GM18499 (cell line): ENCODE data around the gene CAB39.

ENCODE experiments used
- ATAC-seq: cut with Tn5 transposase; IDR thresholded peaks from one replicate; pipeline ENCODE4 v1.9.1; 2021; ENCODE audit warnings: moderate number of reproducible peaks; ENCODE audit not compliant: insufficient read depth, unreplicated experiment

CAB39 gene

GRCh38 chr2:230712443-230713330 lies at the start of gene CAB39:
CAB39 (plus strand) TSS chr2:230712842; CDS start chr2:230760002, 47,160 bp downstream.
- peak; percentile 44 for ATAC-seq

GRCh38 chr2:230664128-230664527 lies 48.5 kb upstream of the CAB39 start:
- ATAC-seq = no peak

- no peak for ATAC-seq
Measured at GRCh38 chr2:230664844-230665243, 47.8 kb upstream of the CAB39 start.

GRCh38 chr2:230665263-230665691 lies 47.4 kb upstream of the CAB39 start:
- ATAC-seq = no peak

- ATAC-seq = no peak
Measured at GRCh38 chr2:230666446-230666845, 46.2 kb upstream of the CAB39 start.

GRCh38 chr2:230666885-230667712 lies 45.5 kb upstream of the CAB39 start:
- no peak for ATAC-seq

- ATAC-seq = peak; percentile 29
Measured at GRCh38 chr2:230668184-230668938, 44.3 kb upstream of the CAB39 start.

GRCh38 chr2:230668939-230669303 lies 43.7 kb upstream of the CAB39 start:
- ATAC-seq = peak; percentile 10

- ATAC-seq = no peak
Measured at GRCh38 chr2:230669386-230669950, 43.2 kb upstream of the CAB39 start.

GRCh38 chr2:230671117-230671516 lies 41.5 kb upstream of the CAB39 start:
- ATAC-seq = no peak

GRCh38 chr2:230672836-230673235 lies 39.8 kb upstream of the CAB39 start:
- no peak for ATAC-seq

- no peak for ATAC-seq
Measured at GRCh38 chr2:230674401-230674800, 38.2 kb upstream of the CAB39 start.

GRCh38 chr2:230674966-230675672 lies 37.5 kb upstream of the CAB39 start:
- no peak for ATAC-seq

GRCh38 chr2:230676546-230676945 lies 36.1 kb upstream of the CAB39 start:
- ATAC-seq = no peak

- no peak for ATAC-seq
Measured at GRCh38 chr2:230677201-230677946, 35.3 kb upstream of the CAB39 start.

- ATAC-seq = no peak
Measured at GRCh38 chr2:230678018-230678417, 34.6 kb upstream of the CAB39 start.

GRCh38 chr2:230678451-230678850 lies 34.2 kb upstream of the CAB39 start:
- ATAC-seq = no peak

- no peak for ATAC-seq
Measured at GRCh38 chr2:230680463-230681170, 32.0 kb upstream of the CAB39 start.
